ENCODE data around the gene WDCP. TPM values are rescaled to one million over a fixed set of nuclear protein-coding genes. Genes with fewer than 3 reads are reported as not detected.

Gene WDCP
- total RNA-seq, 1 experiment from 2014 or later, result 19.9 TPM

- no peaks in the 10 kb centered on the region for H3K27me3 ChIP-seq (ENCODE audit: insufficient read depth, low read length)
- no peaks in the 10 kb centered on the region for H4K20me1 ChIP-seq (ENCODE audit: insufficient read depth)
- DNase-seq (ENCODE audit: low read depth, low spot score) (no peak), ATAC-seq (peak; percentile 78)
- no TSS peak for BruUV-seq (replicated peaks)
- CTCF ChIA-PET, result no interaction called here
- no peak overlapping the region for H3K27ac ChIP-seq (ENCODE audit: low read depth, low read length)
- H3K9me3 ChIP-seq (ENCODE audit: control insufficient read depth in 1 of 2, insufficient read depth in 1 of 2, low read depth in 1 of 2, low read length in 2 of 2), result no peaks in the 10 kb centered on the region
- H3K4me2 ChIP-seq (ENCODE audit: low read length), result no peak overlapping the region
- no peak overlapping the region for H2AFZ ChIP-seq (ENCODE audit: low read depth, low read length, poor library complexity, severe bottlenecking)
- no peaks in the 10 kb centered on the region for H3K9me2 ChIP-seq (ENCODE audit: insufficient read depth)
- H3K9ac ChIP-seq (ENCODE audit: low read length), result no peak overlapping the region
- TF ChIP-seq CTCF (IDR thresholded peaks at IDR 0.05 in 2 of 3, conservative IDR thresholded peaks at IDR 0.05 in 1 of 3; ENCODE audit: borderline replicate concordance in 1 of 3, insufficient read depth in 1 of 3, low read depth in 2 of 3, low read length in 2 of 3), result peak; percentile 39 to 57 (median 56); a peak in 4 of 6 replicates
- TF ChIP-seq ATF3 (IDR thresholded peaks at IDR 0.05), result no peak
- peak; percentile 66 for TF ChIP-seq RAD21 (IDR thresholded peaks at IDR 0.05; ENCODE audit: low read depth)
- RAD21 ChIA-PET (ENCODE audit: low non-redundant PET in 1 of 2, low total read pairs in 2 of 2, uncharacterized antibody in 2 of 2, unreplicated experiment in 2 of 2), result no interaction called here
- H3K4me1 ChIP-seq (ENCODE audit: control insufficient read depth in 1 of 2, insufficient read depth in 2 of 2, low read length in 2 of 2), result no peaks in the 10 kb centered on the region
- no peak overlapping the region for H3K4me3 ChIP-seq (replicated peaks in 1 of 2; ENCODE audit: low read depth in 1 of 2, low read length in 2 of 2)
- POLR2A ChIA-PET, result no interaction called here
- no peaks in the 10 kb centered on the region for H3K79me2 ChIP-seq (ENCODE audit: insufficient read depth, low read length)
- intact Hi-C loops (cut with micrococcal nuclease), result loop anchor here (2.0 to 10.0 kb wide), 3 partner anchors 96 to 396 kb away; partner anchors contain the start of gene TP53I3
- no peaks in the 10 kb centered on the region; a peak in 1 of 4 replicates for H3K36me3 ChIP-seq (ENCODE audit: control insufficient read depth in 1 of 2, insufficient read depth in 2 of 2, low read length in 2 of 2)
These were observed 58.8 kb downstream of the WDCP start for GRCh38 chr2:23988371-23988770.

Other genes starting within 250 kb of the WDCP start
- 9.6 TPM for gene ATAD2B, start 120.3 kb downstream of the WDCP start, total RNA-seq (2021; ENCODE audit: unreplicated experiment)
- 14.1 TPM for gene UBXN2A, start 106.9 kb downstream of the WDCP start, total RNA-seq (2021; ENCODE audit: unreplicated experiment)
- 0.39 TPM for gene MFSD2B, start 37.3 kb downstream of the WDCP start, total RNA-seq (2021; ENCODE audit: unreplicated experiment)
- 11.8 TPM for gene FKBP1B, start 2.4 kb upstream of the WDCP start, total RNA-seq (2021; ENCODE audit: unreplicated experiment)
- gene SF3B6, start 28.9 kb upstream of the WDCP start, total RNA-seq (2021; ENCODE audit: unreplicated experiment), result 129 TPM
- gene TP53I3, start 37.4 kb upstream of the WDCP start, total RNA-seq (2021; ENCODE audit: unreplicated experiment), result 20.1 TPM
- gene PFN4, start 75.9 kb upstream of the WDCP start, total RNA-seq (2021; ENCODE audit: unreplicated experiment), result not detected
- 5.6 TPM for gene FAM228B, start 76.1 kb upstream of the WDCP start, total RNA-seq (2021; ENCODE audit: unreplicated experiment)
- gene FAM228A, start 127.7 kb upstream of the WDCP start, total RNA-seq (2021; ENCODE audit: unreplicated experiment), result not detected

All from HCT116 (cell line).